GM10248 (cell line): Measurements from ENCODE around the gene HDDC3.

Experiments
- CTCF ChIA-PET: fragments of 300-600 bp; sonication (Branson Sonifier 250); formaldehyde crosslinking; extraction: SDS; loops from one replicate; lab custom pipeline; 2021; ENCODE audit warnings: antibody characterized with exemption; lab: Yijun Ruan, JAX
- POLR2A ChIA-PET: fragments of 350-650 bp; sonication (Branson Sonifier 250); formaldehyde crosslinking; extraction: SDS; loops from one replicate; lab custom pipeline; 2020; ENCODE audit warnings: antibody characterized with exemption; lab: Yijun Ruan, JAX
- DNase-seq: peaks from one replicate; pipeline ENCODE4 v3.0.0; 2012; ENCODE audit errors: extremely low spot score
- TF ChIP-seq, protein P1 (sequence below): IDR thresholded peaks from 2 replicates; pipeline ENCODE4 v1.5.1; 2012; ENCODE audit warnings: mild to moderate bottlenecking, low read depth; ENCODE audit errors: extremely low read depth, missing control alignments, control extremely low read depth

Gene HDDC3

GRCh38 chr15:90918034-90918788 is 14.1 kb downstream of the HDDC3 start:
- ChIA-PET CTCF (interaction anchor here (1.1 to 4.8 kb wide), 4 partner anchors 15 to 23 kb away, joined by 3 to 38 read pairs (median 4); partner anchors contain the start of genes HDDC3, MAN2A2 and UNC45A), POLR2A (no interaction called here)
- no peak for DNase-seq
- TF ChIP-seq, protein P1, sequence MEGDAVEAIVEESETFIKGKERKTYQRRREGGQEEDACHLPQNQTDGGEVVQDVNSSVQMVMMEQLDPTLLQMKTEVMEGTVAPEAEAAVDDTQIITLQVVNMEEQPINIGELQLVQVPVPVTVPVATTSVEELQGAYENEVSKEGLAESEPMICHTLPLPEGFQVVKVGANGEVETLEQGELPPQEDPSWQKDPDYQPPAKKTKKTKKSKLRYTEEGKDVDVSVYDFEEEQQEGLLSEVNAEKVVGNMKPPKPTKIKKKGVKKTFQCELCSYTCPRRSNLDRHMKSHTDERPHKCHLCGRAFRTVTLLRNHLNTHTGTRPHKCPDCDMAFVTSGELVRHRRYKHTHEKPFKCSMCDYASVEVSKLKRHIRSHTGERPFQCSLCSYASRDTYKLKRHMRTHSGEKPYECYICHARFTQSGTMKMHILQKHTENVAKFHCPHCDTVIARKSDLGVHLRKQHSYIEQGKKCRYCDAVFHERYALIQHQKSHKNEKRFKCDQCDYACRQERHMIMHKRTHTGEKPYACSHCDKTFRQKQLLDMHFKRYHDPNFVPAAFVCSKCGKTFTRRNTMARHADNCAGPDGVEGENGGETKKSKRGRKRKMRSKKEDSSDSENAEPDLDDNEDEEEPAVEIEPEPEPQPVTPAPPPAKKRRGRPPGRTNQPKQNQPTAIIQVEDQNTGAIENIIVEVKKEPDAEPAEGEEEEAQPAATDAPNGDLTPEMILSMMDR: no peak

DNA sequence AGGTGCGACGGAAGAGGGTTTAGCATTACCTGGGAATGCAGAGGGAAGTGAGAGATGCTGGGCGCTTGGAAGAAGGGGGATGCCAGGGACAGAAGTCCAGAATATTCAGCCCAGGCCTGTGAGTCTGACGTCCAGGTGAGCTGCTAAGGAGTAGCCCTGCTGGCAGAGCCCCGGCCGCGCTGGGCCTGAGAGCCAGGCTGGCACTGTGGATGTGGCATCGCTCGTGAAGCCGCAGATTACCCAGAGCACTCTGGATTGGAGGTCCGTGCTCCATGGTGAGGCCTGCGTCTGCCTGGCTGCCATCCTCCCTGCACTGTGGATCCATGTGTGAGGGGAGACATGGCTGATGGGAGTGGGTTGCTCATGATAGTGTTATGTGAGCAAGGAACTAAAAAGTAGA is 14.8 kb downstream of the HDDC3 start:
- CTCF ChIA-PET: interaction anchor here (1.1 to 4.8 kb wide), 2 partner anchors 15 to 24 kb away, joined by 3 to 38 read pairs; partner anchors contain the start of genes HDDC3 and UNC45A
- TF ChIP-seq, protein P1: no peak
- POLR2A ChIA-PET: no interaction called here
- DNase-seq: no peak

- DNase-seq: no peak
- TF ChIP-seq, protein P1: no peak
- ChIA-PET CTCF (interaction anchor here (3.7 to 4.8 kb wide), 2 partner anchors 13 to 16 kb away, joined by 36 to 38 read pairs; partner anchors contain the start of genes HDDC3, MAN2A2 and UNC45A), POLR2A (no interaction called here)
Measured at GRCh38 chr15:90916461-90916860, 15.9 kb downstream of the HDDC3 start.

DNA sequence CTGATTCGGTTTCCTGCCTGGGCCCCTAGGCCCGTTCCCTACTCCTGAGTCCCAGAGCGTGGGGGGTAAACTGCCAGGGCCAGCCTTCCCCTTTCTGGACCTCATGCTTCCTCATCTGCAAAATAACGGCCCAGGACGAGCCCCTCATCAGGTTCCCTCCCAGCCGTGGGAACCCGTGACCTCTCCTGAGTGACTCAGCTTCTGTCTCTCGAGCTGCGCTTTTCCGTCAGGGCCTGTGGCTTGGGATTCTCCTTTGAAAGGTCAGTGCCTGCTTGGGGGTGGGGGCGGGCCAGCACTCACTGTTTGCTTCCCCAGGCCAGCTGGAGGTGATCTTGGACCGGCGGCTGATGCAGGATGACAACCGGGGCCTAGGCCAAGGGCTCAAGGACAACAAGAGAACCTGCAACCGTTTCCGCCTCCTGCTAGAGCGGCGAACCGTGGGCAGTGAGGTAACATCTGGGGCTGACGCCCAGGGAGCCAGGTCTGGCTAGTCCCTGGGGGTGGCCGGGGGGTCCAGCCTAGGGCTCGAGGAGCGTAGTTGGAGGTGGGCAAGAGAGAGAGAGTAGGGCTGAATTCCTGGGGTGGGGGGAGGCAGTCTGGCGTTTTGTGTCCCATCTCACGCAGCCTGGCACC is 16.4 kb downstream of the HDDC3 start:
- ChIA-PET POLR2A (no interaction called here), CTCF (interaction anchor here (0.8 to 4.8 kb wide), 3 partner anchors 10 to 17 kb away, joined by 3 to 38 read pairs (median 36); partner anchors contain the start of genes HDDC3, MAN2A2 and UNC45A)
- DNase-seq: no peak
- TF ChIP-seq, protein P1: no peak

GRCh38 chr15:90915216-90915807 is 17.0 kb downstream of the HDDC3 start:
- POLR2A ChIA-PET: no interaction called here
- CTCF ChIA-PET: interaction anchor here (0.8 to 4.8 kb wide), 4 partner anchors 9 to 30 kb away, joined by 3 to 38 read pairs (median 20); partner anchors contain the start of genes HDDC3, MAN2A2 and UNC45A
- TF ChIP-seq, protein P1: no peak
- no peak for DNase-seq
